H1 (cell line): Measurements from ENCODE around the gene OLFML2B. TPM values are rescaled to one million over a fixed set of nuclear protein-coding genes. Genes with fewer than 3 reads are reported as not detected.

Source experiments
- polyA plus RNA-seq, 7 experiments: library from polyadenylated mRNA; depleted of rRNA in 3 of 7; stranded (reverse) in 5 of 7; unstranded in 2 of 7; fragments of >200 nt in 5 of 7; fragments of 200-250 nt in 2 of 7; gene quantifications; 1 replicate in 5 of 7; 2 replicates in 1 of 7; 4 replicates in 1 of 7; pipeline versions ENCODE4 v1.2.1 to v1.2.3, GENCODE V29; 2011 to 2013; ENCODE audit warnings: missing spikeins in 2 of 7, mixed read lengths in 2 of 7
- total RNA-seq: library from RNA; stranded (reverse); fragmentation: NEBNext Ultra II Directional; extraction: Animal tissue kit (Norgen Biotek cat#: 25700); gene quantifications from 2 replicates; pipeline ENCODE4 v1.2.1, GENCODE V29; 2021
- TF ChIP-seq, protein P1 (sequence below): fragments of 300-600 bp; sonication (generic); IDR thresholded peaks from 2 replicates; pipeline ENCODE4 v1.7.1; 2012; ENCODE audit warnings: low read length, moderate library complexity, mild to moderate bottlenecking, inconsistent platforms; ENCODE audit not compliant: insufficient replicate concordance

OLFML2B gene
- total and polyA plus RNA-seq, 2 of the 8 experiments (the other 6 are each of a cell fraction or from before 2014, with no cell fraction given), result 6.5 to 10.4 TPM

DNA sequence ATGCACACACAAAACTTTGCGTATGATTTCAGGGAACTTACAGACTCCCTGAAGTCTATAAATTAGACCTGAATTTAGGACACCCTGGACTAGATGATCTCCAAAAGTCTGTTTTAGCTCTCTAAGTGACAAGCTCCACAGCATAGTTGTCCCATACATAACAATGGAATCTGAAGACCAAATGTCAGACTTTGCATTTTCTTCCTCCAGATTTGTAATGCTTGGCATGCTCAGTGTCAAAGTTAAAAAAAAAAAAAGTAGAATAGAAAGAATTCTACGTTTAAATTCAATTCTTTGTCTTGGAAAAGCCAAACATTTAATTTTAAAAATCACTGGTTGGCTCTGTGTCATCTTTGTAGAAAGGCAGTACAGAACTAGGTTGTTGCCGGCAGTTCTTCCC lies 66.7 kb downstream of the OLFML2B start (continued):
- TF ChIP-seq, protein P1, sequence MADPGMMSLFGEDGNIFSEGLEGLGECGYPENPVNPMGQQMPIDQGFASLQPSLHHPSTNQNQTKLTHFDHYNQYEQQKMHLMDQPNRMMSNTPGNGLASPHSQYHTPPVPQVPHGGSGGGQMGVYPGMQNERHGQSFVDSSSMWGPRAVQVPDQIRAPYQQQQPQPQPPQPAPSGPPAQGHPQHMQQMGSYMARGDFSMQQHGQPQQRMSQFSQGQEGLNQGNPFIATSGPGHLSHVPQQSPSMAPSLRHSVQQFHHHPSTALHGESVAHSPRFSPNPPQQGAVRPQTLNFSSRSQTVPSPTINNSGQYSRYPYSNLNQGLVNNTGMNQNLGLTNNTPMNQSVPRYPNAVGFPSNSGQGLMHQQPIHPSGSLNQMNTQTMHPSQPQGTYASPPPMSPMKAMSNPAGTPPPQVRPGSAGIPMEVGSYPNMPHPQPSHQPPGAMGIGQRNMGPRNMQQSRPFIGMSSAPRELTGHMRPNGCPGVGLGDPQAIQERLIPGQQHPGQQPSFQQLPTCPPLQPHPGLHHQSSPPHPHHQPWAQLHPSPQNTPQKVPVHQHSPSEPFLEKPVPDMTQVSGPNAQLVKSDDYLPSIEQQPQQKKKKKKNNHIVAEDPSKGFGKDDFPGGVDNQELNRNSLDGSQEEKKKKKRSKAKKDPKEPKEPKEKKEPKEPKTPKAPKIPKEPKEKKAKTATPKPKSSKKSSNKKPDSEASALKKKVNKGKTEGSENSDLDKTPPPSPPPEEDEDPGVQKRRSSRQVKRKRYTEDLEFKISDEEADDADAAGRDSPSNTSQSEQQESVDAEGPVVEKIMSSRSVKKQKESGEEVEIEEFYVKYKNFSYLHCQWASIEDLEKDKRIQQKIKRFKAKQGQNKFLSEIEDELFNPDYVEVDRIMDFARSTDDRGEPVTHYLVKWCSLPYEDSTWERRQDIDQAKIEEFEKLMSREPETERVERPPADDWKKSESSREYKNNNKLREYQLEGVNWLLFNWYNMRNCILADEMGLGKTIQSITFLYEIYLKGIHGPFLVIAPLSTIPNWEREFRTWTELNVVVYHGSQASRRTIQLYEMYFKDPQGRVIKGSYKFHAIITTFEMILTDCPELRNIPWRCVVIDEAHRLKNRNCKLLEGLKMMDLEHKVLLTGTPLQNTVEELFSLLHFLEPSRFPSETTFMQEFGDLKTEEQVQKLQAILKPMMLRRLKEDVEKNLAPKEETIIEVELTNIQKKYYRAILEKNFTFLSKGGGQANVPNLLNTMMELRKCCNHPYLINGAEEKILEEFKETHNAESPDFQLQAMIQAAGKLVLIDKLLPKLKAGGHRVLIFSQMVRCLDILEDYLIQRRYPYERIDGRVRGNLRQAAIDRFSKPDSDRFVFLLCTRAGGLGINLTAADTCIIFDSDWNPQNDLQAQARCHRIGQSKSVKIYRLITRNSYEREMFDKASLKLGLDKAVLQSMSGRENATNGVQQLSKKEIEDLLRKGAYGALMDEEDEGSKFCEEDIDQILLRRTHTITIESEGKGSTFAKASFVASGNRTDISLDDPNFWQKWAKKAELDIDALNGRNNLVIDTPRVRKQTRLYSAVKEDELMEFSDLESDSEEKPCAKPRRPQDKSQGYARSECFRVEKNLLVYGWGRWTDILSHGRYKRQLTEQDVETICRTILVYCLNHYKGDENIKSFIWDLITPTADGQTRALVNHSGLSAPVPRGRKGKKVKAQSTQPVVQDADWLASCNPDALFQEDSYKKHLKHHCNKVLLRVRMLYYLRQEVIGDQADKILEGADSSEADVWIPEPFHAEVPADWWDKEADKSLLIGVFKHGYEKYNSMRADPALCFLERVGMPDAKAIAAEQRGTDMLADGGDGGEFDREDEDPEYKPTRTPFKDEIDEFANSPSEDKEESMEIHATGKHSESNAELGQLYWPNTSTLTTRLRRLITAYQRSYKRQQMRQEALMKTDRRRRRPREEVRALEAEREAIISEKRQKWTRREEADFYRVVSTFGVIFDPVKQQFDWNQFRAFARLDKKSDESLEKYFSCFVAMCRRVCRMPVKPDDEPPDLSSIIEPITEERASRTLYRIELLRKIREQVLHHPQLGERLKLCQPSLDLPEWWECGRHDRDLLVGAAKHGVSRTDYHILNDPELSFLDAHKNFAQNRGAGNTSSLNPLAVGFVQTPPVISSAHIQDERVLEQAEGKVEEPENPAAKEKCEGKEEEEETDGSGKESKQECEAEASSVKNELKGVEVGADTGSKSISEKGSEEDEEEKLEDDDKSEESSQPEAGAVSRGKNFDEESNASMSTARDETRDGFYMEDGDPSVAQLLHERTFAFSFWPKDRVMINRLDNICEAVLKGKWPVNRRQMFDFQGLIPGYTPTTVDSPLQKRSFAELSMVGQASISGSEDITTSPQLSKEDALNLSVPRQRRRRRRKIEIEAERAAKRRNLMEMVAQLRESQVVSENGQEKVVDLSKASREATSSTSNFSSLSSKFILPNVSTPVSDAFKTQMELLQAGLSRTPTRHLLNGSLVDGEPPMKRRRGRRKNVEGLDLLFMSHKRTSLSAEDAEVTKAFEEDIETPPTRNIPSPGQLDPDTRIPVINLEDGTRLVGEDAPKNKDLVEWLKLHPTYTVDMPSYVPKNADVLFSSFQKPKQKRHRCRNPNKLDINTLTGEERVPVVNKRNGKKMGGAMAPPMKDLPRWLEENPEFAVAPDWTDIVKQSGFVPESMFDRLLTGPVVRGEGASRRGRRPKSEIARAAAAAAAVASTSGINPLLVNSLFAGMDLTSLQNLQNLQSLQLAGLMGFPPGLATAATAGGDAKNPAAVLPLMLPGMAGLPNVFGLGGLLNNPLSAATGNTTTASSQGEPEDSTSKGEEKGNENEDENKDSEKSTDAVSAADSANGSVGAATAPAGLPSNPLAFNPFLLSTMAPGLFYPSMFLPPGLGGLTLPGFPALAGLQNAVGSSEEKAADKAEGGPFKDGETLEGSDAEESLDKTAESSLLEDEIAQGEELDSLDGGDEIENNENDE, result no peak
